ENCODE data around the gene TAF5L. TPM values are rescaled to one million over a fixed set of nuclear protein-coding genes. Genes with fewer than 3 reads are reported as not detected.

The TAF5L gene
- total and polyA plus RNA-seq, 2 of the 8 experiments (the other 6 are each of a cell fraction or from before 2014, with no cell fraction given), result 17.7 to 23.3 TPM

DNA sequence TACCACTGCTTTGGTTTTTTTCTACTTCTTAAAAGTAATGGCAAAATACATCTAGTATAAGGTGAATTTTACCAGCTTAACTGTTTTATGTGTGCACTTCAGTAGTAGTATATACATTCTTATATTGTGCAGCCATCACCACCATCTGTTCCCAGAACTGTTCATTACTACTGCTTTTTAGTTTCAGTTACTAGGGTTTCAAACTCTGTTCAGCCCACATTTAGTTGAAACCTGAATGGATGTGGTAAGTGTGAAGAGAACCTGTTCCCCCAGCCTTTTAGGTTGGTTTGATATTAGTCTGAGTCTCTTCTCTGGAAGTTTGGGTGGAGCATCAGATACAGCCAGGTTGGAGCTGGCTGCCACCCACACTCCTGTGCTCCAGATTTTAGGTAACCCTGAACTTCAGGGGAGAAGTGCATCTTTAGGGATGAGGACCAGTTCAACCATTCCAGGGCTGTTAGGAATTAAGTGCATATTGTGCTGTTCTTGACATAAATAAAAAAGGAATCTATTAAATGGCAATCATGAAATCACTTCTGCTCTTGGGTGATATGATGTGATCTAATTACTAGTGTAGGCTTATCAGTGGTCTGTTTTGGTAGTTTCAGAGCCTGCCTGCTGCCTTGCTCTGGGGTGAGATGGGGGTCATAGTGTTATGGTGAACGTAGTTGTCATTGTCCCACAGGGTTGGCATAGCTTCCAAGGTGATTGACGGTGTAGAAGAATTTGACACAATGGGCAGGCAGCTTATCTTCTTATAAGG lies 32.3 kb upstream of the TAF5L start (continued):
- TF ChIP-seq RXRA (IDR thresholded peaks at IDR 0.05; ENCODE audit: insufficient read depth, low read depth, low read length), result no peak
- no peak for TF ChIP-seq TBP (IDR thresholded peaks at IDR 0.05; ENCODE audit: low read depth, low read length)
- TF ChIP-seq SIRT6 (IDR thresholded peaks at IDR 0.05; ENCODE audit: low read length), result no peak
- TF ChIP-seq EZH2 (IDR thresholded peaks at IDR 0.05; ENCODE audit: low read depth, low read length, severe bottlenecking), result no peak
